Adrenal gland (tissue), 12 donors: ENCODE results near the gene GPR146. TPM values are rescaled to one million over a fixed set of nuclear protein-coding genes. Genes with fewer than 3 reads are reported as not detected.

ENCODE experiments used
- DNase-seq, 7 donors: peaks; one replicate each; pipeline ENCODE4 v3.0.0-alpha.2; 2019 to 2020
- H3K27ac ChIP-seq, 5 donors: fragments of 200-600 bp; sonication (generic) in 4 of 5; 1 replicate in 3 of 5; 2 replicates in 2 of 5; pipeline versions ENCODE4 v1.5.1 to v1.8.0; 2016 to 2020; ENCODE audit warnings: mild to moderate bottlenecking in 1 of 5
- H3K27me3 ChIP-seq: fragments of 200-600 bp; 2 replicates; pipeline ENCODE4 v1.8.0; 2021
- H3K36me3 ChIP-seq, 2 donors: fragments of 200-600 bp; replicated peaks in 1 of 2; 1 replicate in 1 of 2; 2 replicates in 1 of 2; pipeline versions ENCODE4 v1.5.1 to v1.8.0; 2018 to 2022
- H3K4me1 ChIP-seq, 2 donors: fragments of 200-600 bp; replicated peaks in 1 of 2; 1 replicate in 1 of 2; 2 replicates in 1 of 2; pipeline versions ENCODE4 v1.5.1 to v1.8.0; 2018 to 2021
- H3K4me3 ChIP-seq, 4 donors: fragments of 200-600 bp; sonication (generic) in 3 of 4; one replicate each; pipeline ENCODE4 v1.5.1; 2016 to 2018
- H3K9me3 ChIP-seq, 3 donors: fragments of 200-600 bp; sonication (generic) in 1 of 3; replicated peaks in 1 of 3; 1 replicate in 2 of 3; 2 replicates in 1 of 3; pipeline versions ENCODE4 v1.5.1 to v1.8.0; 2016 to 2021
- POLR2A ChIP-seq, 2 donors: fragments of 450-650 bp; IDR thresholded peaks; one replicate each; pipeline ENCODE4 v1.6.1; 2017; ENCODE audit warnings: antibody characterized with exemption in 2 of 2, mild to moderate bottlenecking in 2 of 2, moderate library complexity in 1 of 2
- WGBS, 4 donors: extraction: QIAGEN DNeasy Blood & Tissue Kit in 2 of 4; methylation state at CpG; one replicate each; pipeline versions ENCODE4 v1.1.5 to v1.1.7; 2013 to 2017; 5-methylcytosine and 5-hydroxymethylcytosine counted together
- intact Hi-C, 2 donors: fragments of 100-400 bp; cut with DNase I; formaldehyde crosslinking; loops; one replicate each; pipeline versions ENCODE4 v1.14.1 to v1.15.0; 2022 to 2023
- polyA plus RNA-seq, 3 donors: library from polyadenylated mRNA; stranded (reverse); fragments of 200-250 nt in 2 of 3; fragments of 350-450 nt in 1 of 3; fragmentation: Illumina TruSeq in 1 of 3; extraction: RNeasy Lipid Tissue Mini Kit (QIAGEN cat#74804) in 1 of 3; gene quantifications; one replicate each; pipeline ENCODE4 v1.2.3, GENCODE V29; 2013 to 2014
- total RNA-seq, 9 donors: library from RNA; depleted of rRNA in 4 of 9; stranded (reverse); fragments of >200 nt in 4 of 9; fragments of 120-200 nt in 1 of 9; fragmentation: NEBNext Ultra II Directional in 1 of 9; extraction: Animal tissue kit (Norgen Biotek cat#: 25700) in 1 of 9; gene quantifications; one replicate each; pipeline versions ENCODE4 v1.1.0 to v1.2.4, GENCODE V29; 2013 to 2023
- TF ChIP-seq, protein P1 (sequence below), 6 experiments: fragments of 450-650 bp in 4 of 6; fragments of 200-600 bp in 2 of 6; sonication (generic) in 1 of 6; IDR thresholded peaks; 1 replicate in 5 of 6; 2 replicates in 1 of 6; pipeline versions ENCODE4 v1.5.1 to v1.8.0; 2016 to 2021; ENCODE audit warnings: antibody characterized with exemption in 6 of 6, mild to moderate bottlenecking in 2 of 6, moderate library complexity in 1 of 6
- donor health status: healthy with polysubstance abuse.
- donor health status: Bipolar disorder and iron deficiency.
- donor health status: DM: yes; HTN: yes; CAD: no.
- donor health status: DM: no; HTN: no; CAD: no.
- donor health status: DM: no; HTN: no; CAD: no.
- donor health status: DM: yes; HTN: yes; CAD: no.

The GPR146 gene
- total and polyA plus RNA-seq, 12 donors: 0.90 to 17.3 (median 8.7) TPM

DNA sequence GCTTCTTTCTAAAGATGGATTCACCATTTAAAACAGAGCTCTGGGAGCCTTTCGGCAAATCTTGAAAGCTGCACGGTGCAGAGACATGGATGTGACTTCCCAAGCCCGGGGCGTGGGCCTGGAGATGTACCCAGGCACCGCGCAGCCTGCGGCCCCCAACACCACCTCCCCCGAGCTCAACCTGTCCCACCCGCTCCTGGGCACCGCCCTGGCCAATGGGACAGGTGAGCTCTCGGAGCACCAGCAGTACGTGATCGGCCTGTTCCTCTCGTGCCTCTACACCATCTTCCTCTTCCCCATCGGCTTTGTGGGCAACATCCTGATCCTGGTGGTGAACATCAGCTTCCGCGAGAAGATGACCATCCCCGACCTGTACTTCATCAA lies 47.3 kb downstream of the GPR146 start:
- H3K4me1 ChIP-seq: peaks cover 19 to 25% of the 10 kb centered on the region in 2 donors
- TF ChIP-seq POLR2A (IDR thresholded peaks at IDR 0.05): no peak
- TF ChIP-seq, protein P1, sequence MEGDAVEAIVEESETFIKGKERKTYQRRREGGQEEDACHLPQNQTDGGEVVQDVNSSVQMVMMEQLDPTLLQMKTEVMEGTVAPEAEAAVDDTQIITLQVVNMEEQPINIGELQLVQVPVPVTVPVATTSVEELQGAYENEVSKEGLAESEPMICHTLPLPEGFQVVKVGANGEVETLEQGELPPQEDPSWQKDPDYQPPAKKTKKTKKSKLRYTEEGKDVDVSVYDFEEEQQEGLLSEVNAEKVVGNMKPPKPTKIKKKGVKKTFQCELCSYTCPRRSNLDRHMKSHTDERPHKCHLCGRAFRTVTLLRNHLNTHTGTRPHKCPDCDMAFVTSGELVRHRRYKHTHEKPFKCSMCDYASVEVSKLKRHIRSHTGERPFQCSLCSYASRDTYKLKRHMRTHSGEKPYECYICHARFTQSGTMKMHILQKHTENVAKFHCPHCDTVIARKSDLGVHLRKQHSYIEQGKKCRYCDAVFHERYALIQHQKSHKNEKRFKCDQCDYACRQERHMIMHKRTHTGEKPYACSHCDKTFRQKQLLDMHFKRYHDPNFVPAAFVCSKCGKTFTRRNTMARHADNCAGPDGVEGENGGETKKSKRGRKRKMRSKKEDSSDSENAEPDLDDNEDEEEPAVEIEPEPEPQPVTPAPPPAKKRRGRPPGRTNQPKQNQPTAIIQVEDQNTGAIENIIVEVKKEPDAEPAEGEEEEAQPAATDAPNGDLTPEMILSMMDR (IDR thresholded peaks at IDR 0.05): no peak
- H3K27ac ChIP-seq: no peak overlapping the region
- no peak for DNase-seq
- intact Hi-C loops: no loop called here
- H3K36me3 ChIP-seq: peaks cover 0 to 23% of the 10 kb centered on the region in 2 donors
- 93 to 95% (median 94%) methylated on average over 18 of the region's 18 CpGs for WGBS, 4 donors
- no peaks in the 10 kb centered on the region for H3K9me3 ChIP-seq
- H3K4me3 ChIP-seq: no peak overlapping the region
- H3K27me3 ChIP-seq: no peaks in the 10 kb centered on the region

DNA sequence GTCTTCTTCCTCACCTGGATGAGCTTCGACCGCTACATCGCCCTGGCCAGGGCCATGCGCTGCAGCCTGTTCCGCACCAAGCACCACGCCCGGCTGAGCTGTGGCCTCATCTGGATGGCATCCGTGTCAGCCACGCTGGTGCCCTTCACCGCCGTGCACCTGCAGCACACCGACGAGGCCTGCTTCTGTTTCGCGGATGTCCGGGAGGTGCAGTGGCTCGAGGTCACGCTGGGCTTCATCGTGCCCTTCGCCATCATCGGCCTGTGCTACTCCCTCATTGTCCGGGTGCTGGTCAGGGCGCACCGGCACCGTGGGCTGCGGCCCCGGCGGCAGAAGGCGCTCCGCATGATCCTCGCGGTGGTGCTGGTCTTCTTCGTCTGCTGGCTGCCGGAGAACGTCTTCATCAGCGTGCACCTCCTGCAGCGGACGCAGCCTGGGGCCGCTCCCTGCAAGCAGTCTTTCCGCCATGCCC lies 47.9 kb downstream of the GPR146 start:
- TF ChIP-seq, protein P1 (IDR thresholded peaks at IDR 0.05): no peak
- TF ChIP-seq POLR2A (IDR thresholded peaks at IDR 0.05): no peak
- Histone ChIP-seq H3K9me3 (no peaks in the 10 kb centered on the region), H3K4me3 (no peak overlapping the region), H3K4me1 (peaks cover 15 to 19% of the 10 kb centered on the region in 2 donors), H3K36me3 (peaks cover 0 to 23% of the 10 kb centered on the region in 2 donors), H3K27ac (no peak overlapping the region), H3K27me3 (no peaks in the 10 kb centered on the region)
- intact Hi-C loops: no loop called here
- DNase-seq: peak in 1 of 7 donors; percentile 13
- 95 to 96% (median 95%) methylated on average over 20 to 40 of the region's 40 CpGs for WGBS, 4 donors

DNA sequence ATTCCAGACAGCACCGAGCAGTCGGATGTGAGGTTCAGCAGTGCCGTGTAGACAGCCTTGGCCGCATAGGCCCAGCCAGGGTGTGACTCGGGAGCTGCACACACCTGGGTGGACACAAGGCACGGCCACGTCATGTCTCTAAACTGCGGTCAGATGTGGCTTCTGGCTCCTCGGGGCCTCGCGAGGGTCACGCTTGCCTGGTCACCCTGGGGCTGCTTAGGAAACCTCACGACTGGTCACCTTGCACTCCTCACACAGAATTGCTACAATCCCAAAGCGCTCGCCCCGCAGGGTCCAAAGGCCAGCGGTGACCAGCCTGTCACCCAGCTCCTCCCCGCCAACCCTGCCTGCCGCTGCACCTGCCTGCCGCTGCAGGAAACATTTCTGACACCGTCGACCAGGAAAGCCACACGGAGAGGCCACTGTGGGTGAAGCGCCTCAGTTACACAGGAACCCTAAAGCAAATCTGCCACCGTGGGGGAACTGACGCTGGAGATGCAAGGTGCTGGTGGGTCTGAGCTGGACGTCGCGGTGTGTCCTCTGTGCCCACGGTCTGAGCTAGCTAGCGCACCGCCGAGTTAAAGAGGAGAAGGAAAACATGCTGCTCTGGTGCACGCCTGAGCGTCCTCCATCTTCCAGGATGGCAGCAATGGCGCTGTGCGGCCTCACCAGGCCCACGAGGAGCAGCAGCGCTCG lies 48.6 kb downstream of the GPR146 start:
- no peaks in the 10 kb centered on the region for H3K27me3 ChIP-seq
- intact Hi-C loops: no loop called here
- 89 to 94% (median 91%) methylated on average over 23 to 40 of the region's 40 CpGs for WGBS, 4 donors
- no peak overlapping the region for H3K4me3 ChIP-seq
- H3K4me1 ChIP-seq: peaks cover 8 to 12% of the 10 kb centered on the region in 2 donors
- peaks cover 0 to 23% of the 10 kb centered on the region in 2 donors for H3K36me3 ChIP-seq
- no peaks in the 10 kb centered on the region for H3K9me3 ChIP-seq
- no peak overlapping the region for H3K27ac ChIP-seq
- peak in 1 of 7 donors; percentile 14 for DNase-seq
- no peak for TF ChIP-seq POLR2A (IDR thresholded peaks at IDR 0.05)
- TF ChIP-seq, protein P1 (IDR thresholded peaks at IDR 0.05): no peak

DNA sequence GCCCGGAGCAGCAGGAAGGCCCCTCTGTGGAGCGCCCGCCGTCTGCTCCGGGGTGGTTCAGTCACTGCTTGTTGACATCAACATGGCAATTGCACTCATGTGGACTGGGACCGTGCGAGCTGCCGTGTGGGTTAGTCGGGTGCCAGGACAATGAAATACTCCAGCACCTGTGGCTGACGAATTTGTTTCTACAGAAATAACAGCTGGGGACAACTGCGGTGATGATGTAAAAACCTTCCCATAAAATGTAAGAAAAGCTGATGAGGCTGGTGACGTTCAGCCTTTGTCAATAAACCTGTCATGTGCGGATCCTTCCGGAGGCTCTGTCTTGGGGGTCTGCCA lies 49.1 kb downstream of the GPR146 start:
- no peak for TF ChIP-seq POLR2A (IDR thresholded peaks at IDR 0.05)
- TF ChIP-seq, protein P1 (IDR thresholded peaks at IDR 0.05): no peak
- 84 to 98% (median 92%) methylated on average over 14 of the region's 14 CpGs for WGBS, 4 donors
- peaks cover 3 to 7% of the 10 kb centered on the region in 2 donors for H3K4me1 ChIP-seq
- peaks cover 0 to 23% of the 10 kb centered on the region in 2 donors for H3K36me3 ChIP-seq
- intact Hi-C loops: no loop called here
- no peaks in the 10 kb centered on the region for H3K27me3 ChIP-seq
- no peak overlapping the region for H3K4me3 ChIP-seq
- no peak overlapping the region for H3K27ac ChIP-seq
- no peak for DNase-seq
- H3K9me3 ChIP-seq: no peaks in the 10 kb centered on the region
